ENCODE data around the gene VSNL1. TPM values are rescaled to one million over a fixed set of nuclear protein-coding genes. Genes with fewer than 3 reads are reported as not detected.

Gene VSNL1
- total and polyA plus RNA-seq, 4 experiments from 2014 or later: not detected

GRCh38 chr2:17592731-17593409, 52.4 kb downstream of the VSNL1 start:
- intact Hi-C loops (cut with micrococcal nuclease): no loop called here
- H3K4me1 ChIP-seq (ENCODE audit: insufficient read depth, low read length): no peaks in the 10 kb centered on the region
- no peak for DNase-seq
- Mint-ChIP-seq H3K27ac (no peak overlapping the region), H3K27me3 (peaks cover 0 to 7% of the 10 kb centered on the region in 2 donors), H3K9me3 (no peaks in the 10 kb centered on the region), H3K36me3 (no peaks in the 10 kb centered on the region), H3K4me3 (no peak overlapping the region), H3K4me1 (no peaks in the 10 kb centered on the region)
- no peak overlapping the region for H3K4me3 ChIP-seq (ENCODE audit: low read length in 2 of 2)
- H3K27ac ChIP-seq (ENCODE audit: low read depth, low read length): no peak overlapping the region
- ChIA-PET CTCF (ENCODE audit: partially characterized antibody) (no interaction called here), POLR2A (ENCODE audit: partially characterized antibody) (no interaction called here)
- H3K27me3 ChIP-seq (ENCODE audit: insufficient read depth, low read length): no peaks in the 10 kb centered on the region
- H3K36me3 ChIP-seq (ENCODE audit: insufficient read depth, low read length): no peaks in the 10 kb centered on the region
- H3K9me3 ChIP-seq (ENCODE audit: control insufficient read depth in 1 of 2, low read length in 2 of 2): no peaks in the 10 kb centered on the region

- no peaks in the 10 kb centered on the region for H3K9me3 ChIP-seq (ENCODE audit: control insufficient read depth in 1 of 2, low read length in 2 of 2)
- CTCF ChIA-PET (ENCODE audit: partially characterized antibody): no interaction called here
- H3K27ac ChIP-seq (ENCODE audit: low read depth, low read length): no peak overlapping the region
- DNase-seq: no peak
- no peaks in the 10 kb centered on the region for H3K36me3 ChIP-seq (ENCODE audit: insufficient read depth, low read length)
- H3K4me1 Mint-ChIP-seq: no peaks in the 10 kb centered on the region
- no peaks in the 10 kb centered on the region for H3K4me1 ChIP-seq (ENCODE audit: insufficient read depth, low read length)
- peaks cover 0 to 7% of the 10 kb centered on the region in 2 donors for H3K27me3 Mint-ChIP-seq
- no peaks in the 10 kb centered on the region for H3K27me3 ChIP-seq (ENCODE audit: insufficient read depth, low read length)
- no peaks in the 10 kb centered on the region for H3K36me3 Mint-ChIP-seq
- no peak overlapping the region for H3K4me3 Mint-ChIP-seq
- H3K27ac Mint-ChIP-seq: no peak overlapping the region
- intact Hi-C loops (cut with micrococcal nuclease): no loop called here
- POLR2A ChIA-PET (ENCODE audit: partially characterized antibody): no interaction called here
- no peaks in the 10 kb centered on the region for H3K9me3 Mint-ChIP-seq
- H3K4me3 ChIP-seq (ENCODE audit: low read length in 2 of 2): no peak overlapping the region
Observed at GRCh38 chr2:17593445-17593840, 52.9 kb downstream of the VSNL1 start.

GRCh38 chr2:17593841-17594491, 53.5 kb downstream of the VSNL1 start:
- no peaks in the 10 kb centered on the region for H3K36me3 Mint-ChIP-seq
- peaks cover 0 to 7% of the 10 kb centered on the region in 2 donors for H3K27me3 Mint-ChIP-seq
- no peaks in the 10 kb centered on the region for H3K9me3 Mint-ChIP-seq
- no peaks in the 10 kb centered on the region for H3K4me1 Mint-ChIP-seq
- no peak overlapping the region for H3K4me3 Mint-ChIP-seq
- Histone ChIP-seq H3K9me3 (ENCODE audit: control insufficient read depth in 1 of 2, low read length in 2 of 2) (no peaks in the 10 kb centered on the region), H3K4me3 (ENCODE audit: low read length in 2 of 2) (no peak overlapping the region), H3K27ac (ENCODE audit: low read depth, low read length) (no peak overlapping the region), H3K27me3 (ENCODE audit: insufficient read depth, low read length) (no peaks in the 10 kb centered on the region), H3K4me1 (ENCODE audit: insufficient read depth, low read length) (no peaks in the 10 kb centered on the region), H3K36me3 (ENCODE audit: insufficient read depth, low read length) (no peaks in the 10 kb centered on the region)
- no peak overlapping the region for H3K27ac Mint-ChIP-seq
- intact Hi-C loops (cut with micrococcal nuclease): no loop called here
- CTCF ChIA-PET (ENCODE audit: partially characterized antibody): no interaction called here
- POLR2A ChIA-PET (ENCODE audit: partially characterized antibody): no interaction called here
- DNase-seq: no peak

GRCh38 chr2:17594533-17595401, 54.3 kb downstream of the VSNL1 start:
- CTCF ChIA-PET (ENCODE audit: partially characterized antibody): no interaction called here
- H3K9me3 Mint-ChIP-seq: no peaks in the 10 kb centered on the region

GRCh38 chr2:17599617-17600016, 59.1 kb downstream of the VSNL1 start:
- Mint-ChIP-seq H3K4me1 (no peaks in the 10 kb centered on the region), H3K9me3 (no peaks in the 10 kb centered on the region), H3K4me3 (no peak overlapping the region), H3K27ac (peak overlapping the region in 1 of 7 donors; percentile 2), H3K27me3 (peaks cover 2 to 4% of the 10 kb centered on the region in 2 donors), H3K36me3 (no peaks in the 10 kb centered on the region)
- Histone ChIP-seq H3K4me1 (ENCODE audit: insufficient read depth, low read length) (no peaks in the 10 kb centered on the region), H3K36me3 (ENCODE audit: insufficient read depth, low read length) (no peaks in the 10 kb centered on the region), H3K9me3 (ENCODE audit: control insufficient read depth in 1 of 2, low read length in 2 of 2) (no peaks in the 10 kb centered on the region), H3K27me3 (ENCODE audit: insufficient read depth, low read length) (no peaks in the 10 kb centered on the region), H3K4me3 (ENCODE audit: low read length in 2 of 2) (no peak overlapping the region), H3K27ac (ENCODE audit: low read depth, low read length) (no peak overlapping the region)
- ChIA-PET CTCF (ENCODE audit: partially characterized antibody) (no interaction called here), POLR2A (ENCODE audit: partially characterized antibody) (no interaction called here)
- no peak for DNase-seq
- intact Hi-C loops (cut with micrococcal nuclease): no loop called here

More at GRCh38 chr2:17594533-17595401, 54.3 kb downstream of the VSNL1 start:
- no peaks in the 10 kb centered on the region for H3K36me3 ChIP-seq (ENCODE audit: insufficient read depth, low read length)
- H3K27ac ChIP-seq (ENCODE audit: low read depth, low read length): no peak overlapping the region
- no peaks in the 10 kb centered on the region for H3K27me3 ChIP-seq (ENCODE audit: insufficient read depth, low read length)
- H3K27ac Mint-ChIP-seq: no peak overlapping the region
- no peaks in the 10 kb centered on the region for H3K4me1 ChIP-seq (ENCODE audit: insufficient read depth, low read length)
- H3K9me3 ChIP-seq (ENCODE audit: control insufficient read depth in 1 of 2, low read length in 2 of 2): no peaks in the 10 kb centered on the region
- no peak overlapping the region for H3K4me3 Mint-ChIP-seq
- intact Hi-C loops (cut with micrococcal nuclease): no loop called here
- no peak overlapping the region for H3K4me3 ChIP-seq (ENCODE audit: low read length in 2 of 2)
- POLR2A ChIA-PET (ENCODE audit: partially characterized antibody): no interaction called here
- peaks cover 0 to 7% of the 10 kb centered on the region in 2 donors for H3K27me3 Mint-ChIP-seq
- no peaks in the 10 kb centered on the region for H3K36me3 Mint-ChIP-seq
- H3K4me1 Mint-ChIP-seq: no peaks in the 10 kb centered on the region
- DNase-seq: no peak

- Histone ChIP-seq H3K27ac (ENCODE audit: low read depth, low read length) (no peak overlapping the region), H3K4me3 (ENCODE audit: low read length in 2 of 2) (no peak overlapping the region), H3K4me1 (ENCODE audit: insufficient read depth, low read length) (no peaks in the 10 kb centered on the region), H3K36me3 (ENCODE audit: insufficient read depth, low read length) (no peaks in the 10 kb centered on the region), H3K9me3 (ENCODE audit: control insufficient read depth in 1 of 2, low read length in 2 of 2) (no peaks in the 10 kb centered on the region), H3K27me3 (ENCODE audit: insufficient read depth, low read length) (no peaks in the 10 kb centered on the region)
- POLR2A ChIA-PET (ENCODE audit: partially characterized antibody): no interaction called here
- H3K9me3 Mint-ChIP-seq: no peaks in the 10 kb centered on the region
- H3K4me1 Mint-ChIP-seq: no peaks in the 10 kb centered on the region
- intact Hi-C loops (cut with micrococcal nuclease): no loop called here
- H3K27ac Mint-ChIP-seq: no peak overlapping the region
- CTCF ChIA-PET (ENCODE audit: partially characterized antibody): no interaction called here
- no peaks in the 10 kb centered on the region for H3K36me3 Mint-ChIP-seq
- no peak for DNase-seq
- peaks cover 2 to 8% of the 10 kb centered on the region in 2 donors for H3K27me3 Mint-ChIP-seq
- no peak overlapping the region for H3K4me3 Mint-ChIP-seq
Observed at GRCh38 chr2:17600556-17601204, 60.2 kb downstream of the VSNL1 start.

GRCh38 chr2:17604050-17604449, 63.6 kb downstream of the VSNL1 start:
- ChIA-PET POLR2A (ENCODE audit: partially characterized antibody) (no interaction called here), CTCF (ENCODE audit: partially characterized antibody) (no interaction called here)
- Mint-ChIP-seq H3K4me3 (no peak overlapping the region), H3K9me3 (no peaks in the 10 kb centered on the region), H3K27me3 (peaks cover 2 to 4% of the 10 kb centered on the region in 2 donors), H3K4me1 (no peaks in the 10 kb centered on the region), H3K27ac (no peak overlapping the region), H3K36me3 (no peaks in the 10 kb centered on the region)
- Histone ChIP-seq H3K4me3 (ENCODE audit: low read length in 2 of 2) (no peak overlapping the region), H3K27me3 (ENCODE audit: insufficient read depth, low read length) (no peaks in the 10 kb centered on the region), H3K9me3 (ENCODE audit: control insufficient read depth in 1 of 2, low read length in 2 of 2) (no peaks in the 10 kb centered on the region), H3K27ac (ENCODE audit: low read depth, low read length) (no peak overlapping the region), H3K36me3 (ENCODE audit: insufficient read depth, low read length) (no peaks in the 10 kb centered on the region), H3K4me1 (ENCODE audit: insufficient read depth, low read length) (no peaks in the 10 kb centered on the region)
- no peak for DNase-seq
- intact Hi-C loops (cut with micrococcal nuclease): no loop called here
